HG02623 (cell line): ENCODE measurements around the gene WFDC10B.
"Not testable (repeated sequence)": the region's sequence is repeated elsewhere in the genome, so short reads cannot be mapped to it uniquely, and the experiment has no call there.

Source experiments
- ATAC-seq: cut with Tn5 transposase; IDR thresholded peaks from one replicate; pipeline ENCODE4 v1.9.1; 2021; ENCODE audit warnings: moderate library complexity; ENCODE audit not compliant: unreplicated experiment

Gene WFDC10B

GRCh38 chr20:45649312-45649863 is 55.4 kb downstream of the WFDC10B start:
- no peak for ATAC-seq

GRCh38 chr20:45647441-45648050 is 57.3 kb downstream of the WFDC10B start:
- ATAC-seq: no peak

GRCh38 chr20:45646875-45647274 is 57.9 kb downstream of the WFDC10B start:
- no peak for ATAC-seq

GRCh38 chr20:45645869-45646268 is 59.0 kb downstream of the WFDC10B start:
- not testable (repeated sequence) for ATAC-seq

- not testable (repeated sequence) for ATAC-seq
Measured at GRCh38 chr20:45641076-45641475, 63.7 kb downstream of the WFDC10B start.

GRCh38 chr20:45639687-45640086 is 65.1 kb downstream of the WFDC10B start:
- ATAC-seq: no peak

- ATAC-seq: no peak
Measured at GRCh38 chr20:45636513-45636912, 68.3 kb downstream of the WFDC10B start.
